AG04449 (cell line): ENCODE results near the gene CCDC33.

Source experiments
- CTCF ChIA-PET: fragments of 350-600 bp; formaldehyde crosslinking; extraction: SDS; loops from one replicate; lab custom pipeline; 2021; ENCODE audit warnings: antibody characterized with exemption; lab: Yijun Ruan, JAX
- POLR2A ChIA-PET: fragments of 400-600, 350-600 bp; formaldehyde crosslinking; extraction: SDS; loops from one replicate; lab custom pipeline; 2020; ENCODE audit warnings: antibody characterized with exemption, inconsistent platforms; lab: Yijun Ruan, JAX
- DNase-seq: peaks from one replicate; pipeline ENCODE4 v3.0.0-alpha.2; 2010; ENCODE audit warnings: low read depth, low spot score
- H3K4me3 ChIP-seq: 2 replicates; pipeline ENCODE4 v1.5.1; 2011; ENCODE audit warnings: low read depth, mild to moderate bottlenecking, control low read depth, low read length
- CTCF ChIP-seq: IDR thresholded peaks from one replicate; pipeline ENCODE4 v1.5.1; 2011; ENCODE audit warnings: mild to moderate bottlenecking, moderate library complexity, low read length, control low read depth, inconsistent platforms; ENCODE audit not compliant: insufficient read depth; ENCODE audit errors: missing control alignments

Gene CCDC33

GRCh38 chr15:74235962-74236361 is at the start of gene CCDC33:
TSS of gene CCDC33 (plus strand) at chr15:74236326. CDS start at chr15:74236720, 394 bp downstream.
- H3K4me3 ChIP-seq = no peak within 1 kb of the TSS
- ChIA-PET POLR2A (no interaction called here), CTCF (interaction anchor here (1.2 kb wide), 1 partner anchor 9 kb away, joined by 3 read pairs; no protein-coding TSS in a partner anchor)
- no peak for TF ChIP-seq CTCF
- no peak for DNase-seq

- ChIA-PET POLR2A (interaction anchor here (1.4 to 1.7 kb wide), 2 partner anchors 9 to 12 kb away, joined by 3 to 4 read pairs; no protein-coding TSS in a partner anchor), CTCF (interaction anchor here (1.1 kb wide), 1 partner anchor 54 kb away, joined by 3 read pairs; no protein-coding TSS in a partner anchor)
- TF ChIP-seq CTCF = no peak
- DNase-seq = no peak
- no peak overlapping the region for H3K4me3 ChIP-seq
Observed at GRCh38 chr15:74188216-74188615, 47.9 kb upstream of the CCDC33 start.

DNA sequence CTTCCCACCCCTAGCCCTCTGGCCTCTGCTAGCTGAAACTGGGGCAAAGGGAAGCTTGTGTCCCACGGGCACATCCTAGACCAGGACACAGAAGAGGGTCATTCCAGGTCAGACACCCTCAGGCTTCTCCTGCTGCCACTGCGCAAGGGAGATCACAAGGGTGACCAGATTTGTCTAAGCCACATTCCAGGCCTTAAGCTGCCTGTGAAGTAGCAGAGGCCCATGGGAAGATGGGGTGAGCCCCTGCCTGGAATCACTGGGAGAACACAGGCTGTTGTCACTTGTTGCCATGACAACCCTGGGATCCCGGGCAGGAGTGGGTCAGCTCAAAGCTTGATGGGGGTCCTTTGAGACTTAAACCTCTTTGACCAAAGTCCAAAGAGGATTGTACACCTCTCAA is 44.3 kb upstream of the CCDC33 start:
- POLR2A ChIA-PET = no interaction called here
- CTCF ChIA-PET = interaction anchor here (0.8 to 1.5 kb wide), 4 partner anchors 8 to 129 kb away, joined by 3 to 5 read pairs (median 3); no protein-coding TSS in a partner anchor
- DNase-seq = no peak
- no peak for TF ChIP-seq CTCF
- no peak overlapping the region for H3K4me3 ChIP-seq

DNA sequence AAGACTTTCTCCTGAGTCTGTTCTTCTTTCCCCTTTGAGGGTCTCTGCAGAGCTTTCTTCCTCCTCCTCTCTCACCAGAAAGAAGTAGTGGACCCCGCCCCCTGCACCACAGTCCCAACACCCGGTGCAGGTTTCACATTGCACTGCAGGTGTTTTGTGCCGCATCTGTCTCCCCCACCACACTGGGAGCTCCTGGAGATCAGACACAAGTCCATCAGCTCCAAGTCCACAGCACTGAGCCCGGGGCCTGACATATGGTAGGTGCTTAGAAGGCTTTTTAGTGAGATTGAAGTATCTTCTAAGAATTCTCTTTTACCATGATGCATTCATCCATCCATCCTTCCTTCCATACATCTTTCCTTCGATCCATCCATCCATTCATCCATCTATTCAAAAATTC is 43.4 kb upstream of the CCDC33 start:
- ChIA-PET POLR2A (no interaction called here), CTCF (interaction anchor here (1.5 kb wide), 1 partner anchor 128 kb away, joined by 3 read pairs; no protein-coding TSS in a partner anchor)
- DNase-seq = no peak
- no peak for TF ChIP-seq CTCF
- H3K4me3 ChIP-seq = no peak overlapping the region

DNA sequence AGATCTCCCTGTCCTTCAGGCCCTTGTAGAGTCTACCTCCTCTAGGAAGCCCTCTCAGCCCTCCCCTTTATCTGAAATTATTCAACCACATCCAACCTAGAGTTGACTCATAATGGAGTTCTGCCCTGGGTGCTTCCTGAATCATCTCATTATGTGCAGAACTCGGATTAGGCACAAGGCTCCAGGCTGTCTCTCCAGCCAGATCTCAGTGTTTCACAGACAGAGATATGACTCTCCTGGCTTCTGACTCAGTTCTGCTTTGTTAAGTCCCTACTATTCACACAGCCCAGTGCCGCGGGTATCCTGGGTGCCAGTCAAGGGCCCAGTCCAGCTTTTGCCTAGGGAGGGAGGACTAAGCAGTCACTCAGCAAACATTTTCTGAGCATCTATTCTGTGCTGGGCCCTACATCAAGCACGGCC is 42.8 kb upstream of the CCDC33 start:
- ChIA-PET CTCF (interaction anchor here (1.2 to 1.5 kb wide), 3 partner anchors 14 to 128 kb away, joined by 3 to 5 read pairs (median 3); no protein-coding TSS in a partner anchor), POLR2A (interaction anchor here (0.7 kb wide), 1 partner anchor 13 kb away, joined by 4 read pairs; no protein-coding TSS in a partner anchor)
- DNase-seq = no peak
- no peak overlapping the region for H3K4me3 ChIP-seq
- no peak for TF ChIP-seq CTCF

DNA sequence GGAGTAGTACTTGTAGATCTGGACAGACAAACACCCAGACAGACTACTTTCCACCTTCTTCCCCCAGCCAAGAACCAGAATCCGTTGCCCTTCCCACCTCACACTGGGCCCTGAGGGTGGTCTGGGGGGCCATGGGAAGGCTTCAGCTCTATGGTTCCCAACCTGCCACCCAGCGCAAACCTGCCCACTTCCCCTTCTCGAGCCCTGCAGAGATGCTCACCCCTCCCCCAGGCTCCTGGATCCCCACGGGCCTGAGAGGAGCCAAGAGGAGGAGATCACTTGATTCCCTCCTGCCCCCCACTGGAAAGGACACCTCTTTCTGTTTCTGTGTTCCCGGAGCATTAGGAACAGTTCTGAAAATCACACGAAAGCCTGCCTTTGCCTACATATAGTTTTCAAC is 42.2 kb upstream of the CCDC33 start:
- H3K4me3 ChIP-seq = no peak overlapping the region
- no peak for TF ChIP-seq CTCF
- POLR2A ChIA-PET = interaction anchor here (0.7 kb wide), 1 partner anchor 14 kb away, joined by 4 read pairs; no protein-coding TSS in a partner anchor
- CTCF ChIA-PET = interaction anchor here (1.0 to 1.3 kb wide), 5 partner anchors 8 to 127 kb away, joined by 3 to 5 read pairs (median 3); no protein-coding TSS in a partner anchor
- no peak for DNase-seq
